ENCODE data around the gene PIAS1. TPM values are rescaled to one million over a fixed set of nuclear protein-coding genes. Genes with fewer than 3 reads are reported as not detected.

The PIAS1 gene
- total and polyA plus RNA-seq, 2 donors = 32.1 to 79.8 TPM

- Histone ChIP-seq H3K36me3 (ENCODE audit: insufficient read depth) (no peaks in the 10 kb centered on the region), H3K27ac (ENCODE audit: low read depth) (no peak overlapping the region), H3K4me3 (ENCODE audit: low read depth, low read length) (no peak overlapping the region), H3K4me1 (ENCODE audit: insufficient read depth) (no peaks in the 10 kb centered on the region)
- DNase-seq (ENCODE audit: extremely low spot score) = no peak
- 83% methylated on average over 2 of the region's 2 CpGs for WGBS
Observed at GRCh38 chr15:68061171-68061570, 7.1 kb downstream of the PIAS1 start.

DNA sequence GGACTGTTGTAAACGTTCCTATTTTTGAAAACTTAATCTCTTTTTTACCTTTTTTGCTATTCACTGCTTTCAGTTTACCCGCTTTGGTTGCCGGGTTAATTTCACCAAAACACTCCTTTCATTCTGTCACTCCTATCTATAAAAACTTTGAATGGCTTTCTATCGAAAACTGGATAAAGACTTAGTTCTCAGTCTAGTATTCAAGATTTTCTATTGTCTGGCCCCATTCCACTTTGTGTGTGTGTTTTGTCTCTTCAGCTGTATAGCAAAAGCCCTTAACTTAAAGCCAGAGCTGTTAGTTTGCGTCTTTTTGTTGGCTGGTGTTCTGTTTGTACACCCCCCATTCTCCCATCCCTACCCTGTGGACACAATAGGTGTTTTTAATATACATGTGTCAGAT, 7.5 kb downstream of the PIAS1 start:
- 82% methylated on average over 5 of the region's 5 CpGs for WGBS
- no peaks in the 10 kb centered on the region for H3K36me3 ChIP-seq (ENCODE audit: insufficient read depth)

DNA sequence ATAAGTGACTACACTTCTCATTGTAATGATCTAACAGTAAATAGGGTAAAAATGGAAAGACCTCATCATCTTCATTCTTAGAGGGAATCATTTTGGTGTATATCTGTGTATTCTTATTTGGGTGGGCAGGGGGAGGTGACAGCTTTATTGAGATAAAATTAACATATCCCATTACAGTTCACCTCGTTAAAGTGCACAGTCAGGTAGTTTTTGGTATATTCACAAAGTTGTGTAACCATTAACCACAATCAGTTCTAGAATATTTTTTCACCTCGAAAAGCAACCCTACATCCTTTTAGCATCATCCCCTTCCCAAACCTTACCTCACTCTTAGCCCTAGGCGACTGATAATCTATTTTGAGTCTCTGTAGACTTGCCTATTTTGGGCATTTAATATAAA, 8.1 kb downstream of the PIAS1 start:
- H3K36me3 ChIP-seq (ENCODE audit: insufficient read depth) = peaks cover 3% of the 10 kb centered on the region
- WGBS = 70% methylated on average over 3 of the region's 3 CpGs
- DNase-seq (ENCODE audit: extremely low spot score) = no peak
- H3K4me3 ChIP-seq (ENCODE audit: low read depth, low read length) = no peak overlapping the region
- H3K4me1 ChIP-seq (ENCODE audit: insufficient read depth) = no peaks in the 10 kb centered on the region
- no peak overlapping the region for H3K27ac ChIP-seq (ENCODE audit: low read depth)

More for the DNA sequence above, 7.5 kb downstream of the PIAS1 start:
- H3K4me1 ChIP-seq (ENCODE audit: insufficient read depth) = no peaks in the 10 kb centered on the region
- DNase-seq (ENCODE audit: extremely low spot score) = no peak
- H3K27ac ChIP-seq (ENCODE audit: low read depth) = no peak overlapping the region
- H3K4me3 ChIP-seq (ENCODE audit: low read depth, low read length) = no peak overlapping the region

DNA sequence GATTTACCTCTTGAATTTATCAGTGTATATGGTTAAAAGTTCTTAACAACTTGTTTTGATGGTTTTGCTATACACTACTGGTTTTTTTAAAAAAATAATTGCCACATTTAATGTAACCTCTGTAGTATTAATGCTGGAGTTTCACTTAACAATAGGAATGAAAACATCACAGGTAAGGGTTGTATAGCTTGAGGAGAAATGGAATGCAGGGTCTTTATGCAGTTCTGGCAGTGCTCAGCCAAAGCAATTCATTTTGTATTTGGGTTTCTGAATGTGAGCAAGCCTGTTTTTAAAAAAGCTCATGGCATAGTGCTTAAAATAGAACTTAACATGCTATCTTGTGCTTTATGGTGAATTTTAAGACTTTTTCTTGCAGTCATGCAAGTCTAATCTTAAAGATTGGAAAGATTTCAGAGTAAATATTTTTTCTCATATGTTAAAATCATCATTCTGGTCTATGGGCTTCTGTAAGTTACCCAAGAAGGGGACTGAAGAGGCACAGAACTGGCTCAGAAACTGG, 8.9 kb downstream of the PIAS1 start:
- no peaks in the 10 kb centered on the region for H3K4me1 ChIP-seq (ENCODE audit: insufficient read depth)
- no peak overlapping the region for H3K27ac ChIP-seq (ENCODE audit: low read depth)
- no peak for DNase-seq (ENCODE audit: extremely low spot score)
- peaks cover 3% of the 10 kb centered on the region for H3K36me3 ChIP-seq (ENCODE audit: insufficient read depth)
- H3K4me3 ChIP-seq (ENCODE audit: low read depth, low read length) = no peak overlapping the region

- DNase-seq (ENCODE audit: extremely low spot score) = no peak
- Histone ChIP-seq H3K36me3 (ENCODE audit: insufficient read depth) (peaks cover 3% of the 10 kb centered on the region), H3K27ac (ENCODE audit: low read depth) (no peak overlapping the region), H3K4me1 (ENCODE audit: insufficient read depth) (no peaks in the 10 kb centered on the region), H3K4me3 (ENCODE audit: low read depth, low read length) (no peak overlapping the region)
- 92% methylated on average over 3 of the region's 3 CpGs for WGBS
Observed at GRCh38 chr15:68063606-68064005, 9.5 kb downstream of the PIAS1 start.

- Histone ChIP-seq H3K4me1 (ENCODE audit: insufficient read depth) (no peaks in the 10 kb centered on the region), H3K36me3 (ENCODE audit: insufficient read depth) (no peaks in the 10 kb centered on the region), H3K27ac (ENCODE audit: low read depth) (no peak overlapping the region), H3K4me3 (ENCODE audit: low read depth, low read length) (no peak overlapping the region)
- 81% methylated on average over 6 of the region's 6 CpGs for WGBS
- no peak for DNase-seq (ENCODE audit: extremely low spot score)
Observed at GRCh38 chr15:68073576-68074288, 19.6 kb downstream of the PIAS1 start.

DNA sequence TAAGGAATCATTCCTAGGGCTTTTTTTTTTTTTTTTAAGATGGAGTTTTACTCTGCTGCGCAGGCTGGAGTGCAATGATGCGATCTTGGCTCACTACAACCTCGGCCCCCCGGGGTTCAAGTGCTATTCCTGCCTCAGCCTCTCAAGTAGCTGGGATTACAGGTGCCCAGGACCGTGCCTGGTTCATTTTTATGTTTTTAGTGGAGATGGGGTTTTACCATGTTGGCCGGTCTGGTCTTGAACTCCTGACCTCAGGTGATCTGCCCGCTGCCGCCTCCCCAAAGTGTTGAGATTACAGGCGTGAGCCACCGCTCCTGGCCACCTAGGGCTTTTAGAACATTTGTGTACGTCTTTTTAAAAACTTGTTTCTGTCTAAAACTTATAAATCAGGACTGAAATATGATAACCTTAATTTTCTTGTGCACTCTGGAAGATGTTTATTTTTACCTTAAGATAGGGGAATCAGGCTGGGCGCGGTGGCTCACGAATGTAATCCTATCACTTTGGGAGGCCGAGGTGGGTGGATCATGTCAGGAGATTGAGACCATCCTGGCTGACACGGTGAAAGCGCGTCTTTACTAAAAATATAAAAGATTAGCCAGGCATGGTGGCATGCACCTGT, 21.8 kb downstream of the PIAS1 start:
- 88% methylated on average over 18 of the region's 18 CpGs for WGBS

DNA sequence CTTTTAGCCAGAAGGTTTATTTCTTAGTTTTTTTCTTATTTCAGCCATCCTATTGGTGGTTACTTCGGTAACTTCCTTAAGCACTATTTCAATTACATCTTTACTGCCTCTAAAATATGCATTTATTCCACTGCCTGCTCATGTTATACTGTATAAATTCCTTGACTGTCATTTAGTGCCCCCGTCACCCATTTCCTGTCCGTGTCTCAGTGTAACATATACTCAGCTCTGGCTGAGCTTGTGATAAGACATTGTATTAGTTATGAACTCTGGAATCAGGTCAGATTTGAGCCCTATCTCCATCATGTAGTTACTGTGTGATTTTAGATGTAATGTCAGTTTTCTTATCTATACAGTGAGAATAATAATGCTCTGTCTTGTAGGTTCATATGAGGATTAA, 24.2 kb downstream of the PIAS1 start:
- Histone ChIP-seq H3K36me3 (ENCODE audit: insufficient read depth) (no peaks in the 10 kb centered on the region), H3K27ac (ENCODE audit: low read depth) (no peak overlapping the region), H3K4me1 (ENCODE audit: insufficient read depth) (no peaks in the 10 kb centered on the region), H3K4me3 (ENCODE audit: low read depth, low read length) (no peak overlapping the region)
- no peak for DNase-seq (ENCODE audit: extremely low spot score)
- whole genome bisulfite sequencing = 47% methylated on average over 3 of the region's 3 CpGs

More for the DNA sequence above, 21.8 kb downstream of the PIAS1 start:
- H3K36me3 ChIP-seq (ENCODE audit: insufficient read depth) = no peaks in the 10 kb centered on the region
- H3K4me1 ChIP-seq (ENCODE audit: insufficient read depth) = no peaks in the 10 kb centered on the region
- DNase-seq (ENCODE audit: extremely low spot score) = no peak
- no peak overlapping the region for H3K4me3 ChIP-seq (ENCODE audit: low read depth, low read length)
- H3K27ac ChIP-seq (ENCODE audit: low read depth) = no peak overlapping the region

GRCh38 chr15:68080334-68080733, 26.2 kb downstream of the PIAS1 start:
- no peaks in the 10 kb centered on the region for H3K4me1 ChIP-seq (ENCODE audit: insufficient read depth)
- no peak overlapping the region for H3K4me3 ChIP-seq (ENCODE audit: low read depth, low read length)
- 89% methylated on average over 1 of the region's 1 CpG for WGBS
- no peaks in the 10 kb centered on the region for H3K36me3 ChIP-seq (ENCODE audit: insufficient read depth)
- no peak for DNase-seq (ENCODE audit: extremely low spot score)
- no peak overlapping the region for H3K27ac ChIP-seq (ENCODE audit: low read depth)

GRCh38 chr15:68080783-68081182, 26.7 kb downstream of the PIAS1 start:
- no peak overlapping the region for H3K27ac ChIP-seq (ENCODE audit: low read depth)
- 77% methylated on average over 3 of the region's 3 CpGs for WGBS
- no peaks in the 10 kb centered on the region for H3K36me3 ChIP-seq (ENCODE audit: insufficient read depth)
- no peaks in the 10 kb centered on the region for H3K4me1 ChIP-seq (ENCODE audit: insufficient read depth)
- no peak overlapping the region for H3K4me3 ChIP-seq (ENCODE audit: low read depth, low read length)
- no peak for DNase-seq (ENCODE audit: extremely low spot score)

GRCh38 chr15:68081869-68082505, 27.9 kb downstream of the PIAS1 start:
- H3K4me3 ChIP-seq (ENCODE audit: low read depth, low read length) = no peak overlapping the region
- WGBS = 51% methylated on average over 4 of the region's 4 CpGs
- no peaks in the 10 kb centered on the region for H3K36me3 ChIP-seq (ENCODE audit: insufficient read depth)
- H3K4me1 ChIP-seq (ENCODE audit: insufficient read depth) = no peaks in the 10 kb centered on the region
- H3K27ac ChIP-seq (ENCODE audit: low read depth) = no peak overlapping the region
- DNase-seq (ENCODE audit: extremely low spot score) = no peak

DNA sequence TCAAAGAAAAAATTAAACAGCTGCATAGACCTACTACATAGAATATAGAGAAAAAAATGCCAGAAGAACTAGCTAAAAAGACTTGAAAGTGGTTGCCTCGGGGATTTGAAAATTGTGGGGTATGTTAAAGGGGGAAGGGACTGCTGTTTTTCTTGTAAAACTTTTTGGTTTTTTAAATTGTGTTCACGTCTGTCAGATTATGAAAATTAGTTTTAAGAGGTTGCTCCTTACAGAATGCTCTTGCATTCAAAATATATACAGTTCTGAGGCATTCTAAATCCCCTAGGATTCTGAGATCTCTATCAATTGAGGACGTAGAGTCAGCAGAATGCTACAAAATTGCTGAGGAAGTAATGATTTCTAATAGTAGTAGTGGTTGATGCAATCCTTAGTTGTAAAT, 28.6 kb downstream of the PIAS1 start:
- no peak overlapping the region for H3K4me3 ChIP-seq (ENCODE audit: low read depth, low read length)
- DNase-seq (ENCODE audit: extremely low spot score) = no peak
- WGBS = 50% methylated on average over 3 of the region's 3 CpGs
- no peaks in the 10 kb centered on the region for H3K4me1 ChIP-seq (ENCODE audit: insufficient read depth)
- H3K27ac ChIP-seq (ENCODE audit: low read depth) = no peak overlapping the region
- H3K36me3 ChIP-seq (ENCODE audit: insufficient read depth) = no peaks in the 10 kb centered on the region

DNA sequence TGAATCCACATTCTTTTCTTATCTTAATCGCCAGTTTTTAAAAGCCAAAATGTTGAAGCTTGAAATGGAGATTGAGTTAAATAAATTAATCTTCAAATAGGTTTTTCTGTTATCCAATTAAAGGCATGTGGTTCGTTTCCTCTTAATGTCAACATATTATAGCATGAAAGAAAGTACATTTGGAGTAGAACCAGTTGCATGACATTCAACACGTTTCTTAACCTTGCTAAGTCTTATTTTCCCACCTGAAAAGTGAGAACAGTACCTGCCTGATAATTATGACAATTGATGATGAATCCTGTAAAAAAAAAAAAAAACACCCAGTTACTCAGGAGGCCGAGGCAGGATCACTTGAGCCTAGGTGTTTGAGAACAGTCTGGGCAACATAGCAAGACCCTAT, 29.3 kb downstream of the PIAS1 start:
- DNase-seq (ENCODE audit: extremely low spot score) = no peak
- Histone ChIP-seq H3K36me3 (ENCODE audit: insufficient read depth) (no peaks in the 10 kb centered on the region), H3K4me3 (ENCODE audit: low read depth, low read length) (no peak overlapping the region), H3K4me1 (ENCODE audit: insufficient read depth) (no peaks in the 10 kb centered on the region), H3K27ac (ENCODE audit: low read depth) (no peak overlapping the region)
- WGBS = 64% methylated on average over 4 of the region's 4 CpGs

- Histone ChIP-seq H3K27ac (ENCODE audit: low read depth) (no peak overlapping the region), H3K4me1 (ENCODE audit: insufficient read depth) (no peaks in the 10 kb centered on the region), H3K36me3 (ENCODE audit: insufficient read depth) (no peaks in the 10 kb centered on the region), H3K4me3 (ENCODE audit: low read depth, low read length) (no peak overlapping the region)
- 96% methylated on average over 1 of the region's 1 CpG for WGBS
- DNase-seq (ENCODE audit: extremely low spot score) = no peak
Observed at GRCh38 chr15:68085052-68085451, 30.9 kb downstream of the PIAS1 start.
